ENCODE data around the gene NR4A1. TPM values are rescaled to one million over a fixed set of nuclear protein-coding genes. Genes with fewer than 3 reads are reported as not detected.

Gene NR4A1
- polyA plus RNA-seq, 1 experiment: 4.4 TPM

Other genes with a start within 250 kb of the NR4A1 start
- 0.22 and 0.26 TPM in 2 replicates for gene FIGNL2, start 202.7 kb upstream of the NR4A1 start, polyA plus RNA-seq (2011; rRNA removed)
- gene ANKRD33, start 163.3 kb upstream of the NR4A1 start, polyA plus RNA-seq (2011; rRNA removed): not detected in 2 replicates
- gene ACVRL1, start 143.9 kb upstream of the NR4A1 start, polyA plus RNA-seq (2011; rRNA removed): 11.1 and 13.4 TPM in 2 replicates
- 16.4 and 16.6 TPM in 2 replicates for gene ACVR1B, start 99.7 kb upstream of the NR4A1 start, polyA plus RNA-seq (2011; rRNA removed)
- 7.2 and 7.4 TPM in 2 replicates for gene TAMALIN, start 44.5 kb upstream of the NR4A1 start, polyA plus RNA-seq (2011; rRNA removed)
- gene ATG101, start 18.5 kb downstream of the NR4A1 start, polyA plus RNA-seq (2011; rRNA removed): 97.3 and 112 TPM in 2 replicates
- not detected in 2 replicates for gene SMIM41, start 28.3 kb downstream of the NR4A1 start, polyA plus RNA-seq (2011; rRNA removed)
- gene KRT80, start 140.6 kb downstream of the NR4A1 start, polyA plus RNA-seq (2011; rRNA removed): 2.1 and 2.3 TPM in 2 replicates
- 1.0 and 4.6 TPM in 2 replicates for gene KRT7, start 181.8 kb downstream of the NR4A1 start, polyA plus RNA-seq (2011; rRNA removed)
- gene KRT86, start 223.2 kb downstream of the NR4A1 start, polyA plus RNA-seq (2011; rRNA removed): 0.04 TPM in 1 of 2 replicates, not detected in the other
- 0.24 and 2.3 TPM in 2 replicates for gene KRT81, start 240.1 kb downstream of the NR4A1 start, polyA plus RNA-seq (2011; rRNA removed)

Data from AG04450 (cell line).